Myometrial cell (primary cell): ENCODE data around the gene FAM9C. TPM values are rescaled to one million over a fixed set of nuclear protein-coding genes. Genes with fewer than 3 reads are reported as not detected.

Source experiments
- total RNA-seq: library from RNA; depleted of rRNA; stranded (reverse); fragments of >200 nt; gene quantifications from 2 replicates; pipeline ENCODE4 v1.2.3, GENCODE V29; 2015

The FAM9C gene
- 0.86 TPM in 1 of 2 replicates, not detected in the other for total RNA-seq

GRCh38 chrX:13044441-13044840, at the start of gene FAM9C:
Gene FAM9C, minus strand, starts transcription at chrX:13044620. Its CDS starts 831 bp downstream, at chrX:13043789.

Other genes with a start within 250 kb of the FAM9C start
- gene TLR7, start 177.5 kb downstream of the FAM9C start, total RNA-seq, result not detected in 2 replicates
- gene TLR8, start 138.0 kb downstream of the FAM9C start, total RNA-seq, result not detected in 2 replicates
- gene TMSB4X, start 69.5 kb downstream of the FAM9C start, total RNA-seq, result 5,169 and 6,786 TPM in 2 replicates